Hippocampal formation (tissue), 2 donors: ENCODE results near the gene KCNC3.

Source experiments
- DNase-seq, 2 donors: peaks; one replicate each; lab custom pipeline; 2025; lab: John Stamatoyannopoulos, UW

Gene KCNC3

DNA sequence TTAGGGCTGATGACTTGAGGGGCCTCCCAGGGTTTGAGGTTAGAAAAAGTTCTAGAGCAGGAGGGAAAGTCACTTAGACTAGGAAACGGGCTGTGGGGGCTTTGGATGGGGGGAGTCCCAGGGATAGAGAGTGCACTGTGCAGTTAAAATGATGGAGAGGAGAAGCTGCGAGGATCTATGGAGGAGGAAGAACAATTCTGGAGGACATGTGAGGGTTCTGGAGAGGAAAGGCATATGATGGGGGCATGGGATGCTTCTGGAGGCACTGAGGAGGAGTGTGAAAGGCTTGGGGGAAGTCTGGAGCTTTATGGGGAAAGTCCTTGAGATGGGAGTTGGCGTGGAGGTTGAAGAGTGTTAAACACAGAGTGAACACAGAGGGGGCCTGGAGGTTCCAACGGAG, 2.2 kb downstream of the KCNC3 start:
- DNase-seq: no peak

- no peak for DNase-seq
Observed at GRCh38 chr19:50326101-50326664, 3.0 kb downstream of the KCNC3 start.

- peak; percentile 34 to 54 for DNase-seq
Observed at GRCh38 chr19:50325310-50326100, 3.7 kb downstream of the KCNC3 start.

GRCh38 chr19:50324331-50324730, 4.8 kb downstream of the KCNC3 start:
- DNase-seq: no peak

- no peak for DNase-seq
Observed at GRCh38 chr19:50323782-50324133, 5.4 kb downstream of the KCNC3 start.

DNA sequence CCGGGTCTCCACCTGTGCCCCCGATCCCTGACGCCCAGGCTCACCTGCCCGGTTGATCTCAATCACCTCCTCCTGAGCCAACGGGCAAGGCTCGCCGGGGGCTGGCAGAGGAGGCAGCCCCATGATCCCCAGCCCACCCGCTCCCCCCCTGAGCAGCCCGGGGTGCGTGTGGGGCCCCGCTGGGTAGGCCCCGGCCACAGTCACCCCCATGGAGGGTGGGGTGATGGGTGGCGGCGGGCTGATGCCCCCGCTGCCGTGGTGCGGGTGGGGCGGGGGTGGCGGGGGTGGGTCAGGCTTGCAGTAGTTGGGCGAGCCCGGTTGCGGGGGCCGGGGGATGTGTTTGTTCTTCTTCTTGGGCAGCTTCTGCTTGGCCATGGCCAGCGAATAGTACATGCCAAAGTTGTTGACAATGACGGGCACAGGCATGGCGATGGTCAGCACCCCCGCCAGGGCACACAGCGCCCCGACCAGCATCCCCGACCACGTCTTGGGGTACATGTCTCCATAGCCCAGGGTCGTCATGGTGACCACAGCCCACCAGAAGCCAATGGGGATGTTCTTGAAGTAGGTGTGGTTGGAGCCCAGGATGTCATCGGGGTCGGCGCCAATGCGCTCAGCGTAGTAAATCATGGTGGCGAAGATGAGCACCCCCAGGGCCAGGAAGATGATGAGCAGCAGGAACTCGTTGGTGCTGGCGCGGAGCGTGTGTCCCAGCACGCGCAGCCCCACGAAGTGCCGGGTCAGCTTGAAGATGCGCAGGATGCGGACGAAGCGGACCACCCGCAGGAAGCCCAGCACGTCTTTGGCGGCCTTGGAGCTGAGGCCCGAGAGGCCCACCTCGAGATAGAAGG, 6.0 kb downstream of the KCNC3 start:
- no peak for DNase-seq

DNA sequence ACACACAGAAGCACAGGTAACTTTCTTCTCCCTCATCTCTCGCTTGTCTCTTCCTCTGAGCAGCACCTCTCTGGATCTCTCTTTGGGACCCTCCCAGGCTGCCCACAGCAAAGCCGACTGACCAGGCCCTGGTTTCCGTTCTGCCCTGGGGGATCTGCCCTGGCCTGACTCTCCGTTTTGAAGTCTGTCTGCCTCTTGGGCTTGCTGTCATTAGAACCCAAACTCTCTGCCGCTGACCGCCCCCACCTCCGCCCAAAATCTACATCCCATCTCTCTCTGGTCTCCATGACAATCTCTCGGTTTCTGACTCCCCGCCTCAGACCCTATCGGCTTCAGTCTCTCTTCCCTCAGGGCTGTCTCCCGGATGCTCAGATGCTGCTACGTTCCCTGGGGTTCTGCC, 6.9 kb downstream of the KCNC3 start:
- no peak for DNase-seq

GRCh38 chr19:50321831-50322230, 7.3 kb downstream of the KCNC3 start:
- no peak for DNase-seq

DNA sequence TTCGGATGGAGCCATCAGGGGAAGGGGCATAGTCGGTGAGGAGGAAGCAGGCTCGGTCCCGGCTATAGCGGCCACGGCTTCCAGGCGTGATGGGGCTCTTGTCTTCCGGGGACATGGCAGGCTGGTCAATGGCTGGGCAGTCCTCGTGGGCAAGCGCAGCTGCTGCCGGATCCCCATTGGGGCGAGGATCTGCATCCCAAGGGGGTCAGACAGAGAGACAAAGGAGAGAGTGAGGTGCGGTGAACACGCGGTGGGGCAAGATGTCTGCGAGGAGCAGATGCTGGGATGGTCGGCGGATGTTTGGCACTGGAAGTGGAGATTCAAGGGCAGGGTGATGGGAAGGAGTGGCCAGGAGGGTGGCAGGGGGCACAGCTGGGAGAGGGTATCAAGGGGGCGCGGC, 8.6 kb downstream of the KCNC3 start:
- no peak for DNase-seq

GRCh38 chr19:50320051-50320450, 9.1 kb downstream of the KCNC3 start:
- no peak for DNase-seq

DNA sequence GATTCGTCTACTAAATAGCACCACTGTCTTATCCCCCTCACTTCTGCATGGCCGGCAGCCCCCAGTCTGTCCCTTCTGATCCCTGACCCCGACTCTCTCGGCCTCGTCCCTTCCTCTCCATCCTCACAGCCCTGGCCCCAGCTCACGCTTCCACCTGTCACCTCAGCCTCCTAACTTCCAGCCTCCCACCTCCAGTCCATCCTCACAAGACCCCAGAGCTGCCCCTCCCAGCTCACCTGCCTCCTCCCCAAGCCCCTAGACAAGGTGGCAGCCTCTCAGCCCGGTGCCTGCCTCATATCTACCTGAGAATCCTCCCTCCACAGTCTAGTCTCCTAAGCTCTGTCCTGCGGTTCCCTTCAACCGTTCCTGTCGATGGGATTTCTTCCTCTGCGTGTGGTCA, 10.0 kb downstream of the KCNC3 start:
- no peak for DNase-seq

DNA sequence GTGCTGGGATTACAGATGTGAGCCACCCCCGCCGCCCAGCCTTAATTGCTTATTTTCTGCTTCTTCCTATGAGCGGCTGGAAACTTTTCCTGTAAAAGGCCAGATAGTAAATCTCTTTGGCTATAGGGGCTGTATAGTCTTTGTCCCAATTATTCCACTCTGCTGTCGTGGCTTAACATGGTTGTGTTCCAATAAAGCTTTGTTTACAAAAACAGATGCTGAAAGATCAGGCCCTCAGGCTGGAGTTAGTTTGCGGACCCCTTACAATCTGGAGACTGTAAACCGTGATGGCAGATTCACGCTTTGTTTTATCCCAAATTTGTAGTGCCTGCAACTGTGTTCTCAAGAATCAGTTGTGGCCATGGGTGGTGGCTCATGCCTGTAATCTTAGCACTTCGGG, 10.7 kb downstream of the KCNC3 start:
- DNase-seq: no peak

GRCh38 chr19:50317115-50317514, 12.1 kb downstream of the KCNC3 start:
- DNase-seq: no peak

DNA sequence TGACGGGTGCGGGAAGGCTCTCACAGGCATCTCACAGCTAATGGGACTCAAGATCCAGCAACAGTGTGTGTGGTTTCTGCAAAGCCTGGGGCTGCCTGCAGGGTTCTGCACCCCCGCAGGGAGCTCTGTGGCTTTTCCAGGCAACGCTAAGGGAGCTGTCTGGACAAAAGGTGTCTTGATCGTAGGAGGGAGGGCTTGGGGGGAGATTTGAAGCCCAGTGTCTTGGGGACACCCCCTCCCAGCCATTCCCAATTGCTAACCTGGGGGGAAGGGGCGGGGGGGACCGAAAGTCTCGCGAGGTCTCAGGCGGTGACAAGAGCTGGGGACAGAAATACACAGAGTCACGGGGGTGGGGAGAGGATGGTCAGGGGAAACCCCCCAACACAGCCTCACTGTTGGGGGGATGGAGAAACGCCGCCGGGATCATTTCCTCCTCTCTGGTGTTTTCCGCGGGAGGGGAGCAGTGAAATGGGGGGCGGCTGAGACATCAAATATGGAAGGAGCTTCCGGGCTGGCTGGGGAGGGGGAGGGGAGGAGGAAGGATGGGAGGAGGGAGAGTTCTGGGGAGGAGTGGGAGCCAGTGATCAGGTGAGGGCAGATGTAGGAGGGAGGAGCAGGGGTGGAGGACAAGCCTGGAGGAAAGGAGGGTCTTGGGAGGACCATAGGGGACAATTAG, 13.3 kb downstream of the KCNC3 start:
- peak in 1 of 2 donors; percentile 13 for DNase-seq

DNA sequence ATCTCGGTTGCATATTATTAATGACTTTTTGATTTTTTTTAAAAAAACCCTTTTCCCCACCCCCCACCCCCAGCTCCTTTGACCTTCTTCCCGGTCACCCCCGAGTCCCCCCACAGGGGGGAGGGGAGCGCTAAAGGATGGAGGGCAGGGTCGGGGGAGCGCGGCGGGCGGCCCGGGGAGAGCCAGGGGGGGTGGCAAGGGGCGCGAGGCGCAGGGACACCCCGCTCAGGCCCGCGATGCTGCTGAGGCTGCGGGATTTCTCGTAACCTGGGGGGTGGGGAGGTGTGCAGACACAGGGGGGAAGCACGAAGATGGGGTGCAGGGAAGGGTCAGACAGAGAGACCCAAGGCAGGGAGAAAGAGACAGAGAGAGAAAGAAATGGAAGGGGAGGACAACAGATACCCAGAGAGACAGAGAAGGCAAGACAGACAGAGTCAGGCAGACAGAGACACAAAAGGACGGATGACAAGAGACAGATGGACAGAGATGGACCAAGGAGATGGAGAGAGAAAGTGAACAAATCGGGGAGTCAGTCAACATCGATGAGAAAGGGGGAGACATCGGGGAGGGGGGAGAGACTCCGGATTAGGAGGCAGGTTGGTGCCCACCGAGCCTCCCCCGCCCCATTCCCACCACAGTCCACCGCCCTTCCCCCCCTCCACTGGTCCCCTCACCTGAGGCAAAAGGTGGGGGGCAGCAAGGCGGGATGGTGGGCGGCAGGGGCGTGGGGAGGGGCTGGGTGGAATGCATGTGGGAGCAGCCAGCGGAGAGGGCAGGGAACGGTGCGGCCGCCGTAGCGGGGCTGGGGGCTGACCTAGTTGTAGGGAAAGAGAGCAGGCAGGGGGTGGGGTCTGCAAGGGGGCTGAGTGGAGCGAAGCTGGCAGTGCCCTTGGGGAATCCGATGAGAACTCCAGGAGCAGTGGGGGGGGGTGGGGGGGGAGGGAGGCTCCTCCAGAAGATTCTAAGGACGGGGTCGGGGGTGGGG, 14.2 kb downstream of the KCNC3 start:
- no peak for DNase-seq

GRCh38 chr19:50313812-50314536, 15.2 kb downstream of the KCNC3 start:
- no peak for DNase-seq

- no peak for DNase-seq
Observed at GRCh38 chr19:50312967-50313811, 16.0 kb downstream of the KCNC3 start.

GRCh38 chr19:50311723-50312635, 17.2 kb downstream of the KCNC3 start:
- DNase-seq: no peak
